ENCODE data around the gene DNAJB9. TPM values are rescaled to one million over a fixed set of nuclear protein-coding genes. Genes with fewer than 3 reads are reported as not detected.

The DNAJB9 gene
- total RNA-seq, 4 donors from 2014 or later = 9.5 to 33.5 (median 24.0) TPM

DNA sequence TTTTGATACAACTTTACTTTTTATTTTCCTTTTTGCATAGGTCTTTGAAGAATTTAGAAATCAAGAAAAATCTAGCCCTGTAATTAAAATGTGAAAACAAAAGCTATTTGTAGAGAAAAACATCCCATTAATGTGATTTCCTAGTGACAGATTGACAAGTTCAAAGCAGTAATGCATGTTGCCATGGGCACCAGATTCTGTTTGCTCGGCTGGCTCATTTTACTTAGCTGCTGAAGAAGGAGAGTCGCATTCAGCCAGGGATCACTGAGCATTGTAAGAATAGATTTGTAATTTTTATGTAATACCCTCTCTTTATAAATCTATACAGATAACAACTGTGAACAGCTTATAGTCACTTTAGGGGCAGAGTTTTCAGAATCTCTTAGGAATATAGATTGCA lies 28.5 kb downstream of the DNAJB9 start:
- no peak for TF ChIP-seq POLR2A (IDR thresholded peaks at IDR 0.05)
- TF ChIP-seq, protein P1, sequence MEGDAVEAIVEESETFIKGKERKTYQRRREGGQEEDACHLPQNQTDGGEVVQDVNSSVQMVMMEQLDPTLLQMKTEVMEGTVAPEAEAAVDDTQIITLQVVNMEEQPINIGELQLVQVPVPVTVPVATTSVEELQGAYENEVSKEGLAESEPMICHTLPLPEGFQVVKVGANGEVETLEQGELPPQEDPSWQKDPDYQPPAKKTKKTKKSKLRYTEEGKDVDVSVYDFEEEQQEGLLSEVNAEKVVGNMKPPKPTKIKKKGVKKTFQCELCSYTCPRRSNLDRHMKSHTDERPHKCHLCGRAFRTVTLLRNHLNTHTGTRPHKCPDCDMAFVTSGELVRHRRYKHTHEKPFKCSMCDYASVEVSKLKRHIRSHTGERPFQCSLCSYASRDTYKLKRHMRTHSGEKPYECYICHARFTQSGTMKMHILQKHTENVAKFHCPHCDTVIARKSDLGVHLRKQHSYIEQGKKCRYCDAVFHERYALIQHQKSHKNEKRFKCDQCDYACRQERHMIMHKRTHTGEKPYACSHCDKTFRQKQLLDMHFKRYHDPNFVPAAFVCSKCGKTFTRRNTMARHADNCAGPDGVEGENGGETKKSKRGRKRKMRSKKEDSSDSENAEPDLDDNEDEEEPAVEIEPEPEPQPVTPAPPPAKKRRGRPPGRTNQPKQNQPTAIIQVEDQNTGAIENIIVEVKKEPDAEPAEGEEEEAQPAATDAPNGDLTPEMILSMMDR (IDR thresholded peaks at IDR 0.05) = no peak
- no peak for TF ChIP-seq POLR2AphosphoS5 (IDR thresholded peaks at IDR 0.05)
- no peak for TF ChIP-seq EP300 (IDR thresholded peaks at IDR 0.05)
- 47% methylated on average over 2 of the region's 2 CpGs for WGBS
- no peaks in the 10 kb centered on the region for H3K4me1 ChIP-seq

DNA sequence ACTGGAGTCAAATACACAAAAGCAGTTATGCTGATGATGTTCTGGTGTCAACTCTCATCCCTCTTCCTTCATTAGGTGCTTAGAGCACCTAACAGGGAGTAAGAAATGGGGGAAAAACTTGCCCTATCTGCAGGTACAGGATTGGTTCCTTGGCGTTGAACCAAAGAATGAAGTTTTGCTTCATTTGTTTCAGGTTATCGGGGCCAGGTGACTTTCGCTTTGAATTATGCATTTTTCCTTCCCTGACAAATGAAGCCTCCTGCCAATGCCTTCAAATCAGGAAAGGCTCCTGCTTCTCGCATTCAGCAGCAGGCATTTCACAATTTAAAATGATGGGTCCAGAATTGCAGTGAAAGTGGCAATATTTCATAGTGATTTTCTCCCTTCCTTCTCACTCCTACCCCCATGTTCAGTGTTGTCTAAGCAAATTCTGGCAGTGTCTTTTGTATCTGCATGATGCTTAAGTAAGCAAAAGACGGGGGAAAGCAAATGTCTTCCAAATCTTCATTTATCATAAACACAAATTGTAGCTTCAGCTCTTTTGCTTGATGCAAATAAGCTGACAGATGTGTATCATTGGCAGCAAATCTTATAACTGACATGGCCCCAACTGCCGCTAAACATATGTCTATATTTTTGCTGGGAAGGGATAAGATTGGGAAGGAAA lies 29.4 kb downstream of the DNAJB9 start:
- DNase-seq (ENCODE audit: low spot score in 2 of 2) = no peak
- Histone ChIP-seq H3K9me3 (no peaks in the 10 kb centered on the region), H3K27ac (no peak overlapping the region), H3K36me3 (no peaks in the 10 kb centered on the region), H3K4me3 (no peak overlapping the region), H3K4me1 (no peaks in the 10 kb centered on the region), H3K27me3 (no peaks in the 10 kb centered on the region)
- TF ChIP-seq EP300 (IDR thresholded peaks at IDR 0.05) = no peak
- no peak for TF ChIP-seq POLR2A (IDR thresholded peaks at IDR 0.05)
- TF ChIP-seq, protein P1 (IDR thresholded peaks at IDR 0.05) = no peak
- TF ChIP-seq POLR2AphosphoS5 (IDR thresholded peaks at IDR 0.05) = no peak
- WGBS = 64% methylated on average over 6 of the region's 6 CpGs

More for the DNA sequence above, 28.5 kb downstream of the DNAJB9 start:
- DNase-seq (ENCODE audit: low spot score in 2 of 2) = no peak
- Histone ChIP-seq H3K27me3 (no peaks in the 10 kb centered on the region), H3K27ac (no peak overlapping the region), H3K36me3 (no peaks in the 10 kb centered on the region), H3K9me3 (no peaks in the 10 kb centered on the region), H3K4me3 (no peak overlapping the region)

DNA sequence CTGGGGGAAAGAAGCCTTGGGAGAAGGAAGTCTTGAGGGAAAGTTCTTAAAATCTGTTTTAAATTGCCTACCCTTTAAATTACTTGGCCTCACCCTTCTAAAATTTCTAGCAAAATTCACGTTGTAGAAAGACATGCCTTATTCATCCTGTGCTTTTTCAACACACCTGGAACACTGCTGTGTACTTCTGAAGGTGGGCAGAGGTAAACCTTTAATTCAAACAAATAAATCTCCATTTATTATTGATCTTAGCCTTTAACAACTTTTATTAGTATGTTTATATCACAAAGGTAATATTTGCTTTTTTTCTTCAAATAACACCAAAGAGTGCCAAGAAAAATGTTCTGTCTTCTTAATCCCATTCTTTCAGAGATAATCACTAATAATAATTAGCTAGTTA lies 30.7 kb downstream of the DNAJB9 start:
- Histone ChIP-seq H3K4me3 (no peak overlapping the region), H3K36me3 (no peaks in the 10 kb centered on the region), H3K27me3 (no peaks in the 10 kb centered on the region), H3K4me1 (no peaks in the 10 kb centered on the region), H3K27ac (no peak overlapping the region), H3K9me3 (no peaks in the 10 kb centered on the region)
- TF ChIP-seq, protein P1 (IDR thresholded peaks at IDR 0.05) = no peak
- WGBS = 56% methylated on average over 1 of the region's 1 CpG
- no peak for DNase-seq (ENCODE audit: low spot score in 2 of 2)

DNA sequence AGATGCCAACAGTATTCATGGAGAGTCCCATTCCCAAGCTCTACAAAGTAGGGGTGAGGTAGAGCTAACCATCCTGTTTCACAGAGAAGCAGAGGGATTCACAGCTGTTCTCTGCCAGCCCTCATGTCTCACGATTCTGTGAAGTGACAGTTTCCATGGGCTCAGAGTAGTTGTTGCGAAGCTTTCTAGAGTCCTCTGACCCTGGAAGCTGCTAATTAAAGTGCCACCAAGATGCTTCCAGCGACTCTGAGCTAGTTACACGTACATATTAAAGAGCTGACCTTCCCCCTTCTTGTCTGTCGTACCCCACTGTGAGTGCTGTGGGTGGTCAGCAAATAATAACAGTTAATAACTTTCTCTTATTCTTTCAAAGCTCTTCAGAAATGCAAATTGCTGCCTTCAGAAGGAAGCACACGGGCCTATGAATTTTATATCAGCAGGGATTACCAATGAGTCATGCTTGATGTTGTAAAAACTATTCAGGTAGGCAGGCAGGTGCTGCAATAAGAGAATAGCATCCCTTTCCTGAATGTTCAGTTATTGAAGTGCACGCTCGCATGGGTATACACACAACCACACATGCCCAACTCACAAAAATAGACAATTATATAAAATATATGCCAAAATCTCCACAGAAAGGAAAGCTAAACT lies 34.1 kb downstream of the DNAJB9 start:
- no peak for TF ChIP-seq POLR2AphosphoS5 (IDR thresholded peaks at IDR 0.05)
- TF ChIP-seq, protein P1 (IDR thresholded peaks at IDR 0.05) = no peak
- TF ChIP-seq POLR2A (IDR thresholded peaks at IDR 0.05) = no peak
- no peak for TF ChIP-seq EP300 (IDR thresholded peaks at IDR 0.05)
- no peaks in the 10 kb centered on the region for H3K4me1 ChIP-seq
- H3K36me3 ChIP-seq = no peaks in the 10 kb centered on the region
- H3K4me3 ChIP-seq = no peak overlapping the region
- H3K27me3 ChIP-seq = no peaks in the 10 kb centered on the region
- WGBS = 76% methylated on average over 8 of the region's 8 CpGs
- H3K9me3 ChIP-seq = no peaks in the 10 kb centered on the region
- H3K27ac ChIP-seq = no peak overlapping the region
- no peak for DNase-seq (ENCODE audit: low spot score in 2 of 2)

DNA sequence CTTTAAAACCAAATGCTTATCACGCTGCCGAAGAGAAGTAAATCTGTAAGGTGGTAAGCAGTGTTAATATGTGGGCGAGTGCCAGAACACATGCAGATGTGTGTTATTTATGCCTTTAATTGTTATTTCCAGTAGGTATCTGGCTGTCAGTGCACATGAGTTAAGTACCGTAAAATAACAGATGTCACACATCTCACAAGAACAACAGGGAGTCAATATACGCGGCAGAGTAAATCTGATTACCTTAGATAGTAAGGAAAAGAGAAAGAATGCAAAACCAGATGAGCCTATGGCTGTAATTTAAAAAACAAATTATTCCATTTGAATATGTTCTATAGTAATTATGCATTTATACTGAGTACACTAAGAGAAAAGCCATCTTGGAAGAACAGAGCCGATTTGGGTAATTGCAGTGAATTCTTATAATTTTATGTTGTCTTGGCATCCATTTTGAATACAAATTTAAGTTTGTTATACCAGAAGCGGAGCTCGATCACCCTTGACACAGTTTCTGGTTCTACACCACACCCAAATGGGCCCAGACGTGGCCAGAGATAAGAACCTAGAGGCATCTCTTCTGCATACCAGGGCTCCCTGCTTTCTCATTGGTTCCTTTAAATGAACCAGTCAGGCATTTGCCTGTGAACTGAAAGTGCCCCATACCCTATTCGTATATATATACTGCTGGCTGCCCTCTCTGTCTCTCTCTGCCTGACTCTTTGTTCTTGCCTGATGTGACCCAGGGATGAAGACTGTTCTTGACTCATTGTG lies 34.8 kb downstream of the DNAJB9 start:
- H3K36me3 ChIP-seq = no peaks in the 10 kb centered on the region
- no peaks in the 10 kb centered on the region for H3K9me3 ChIP-seq
- H3K4me1 ChIP-seq = no peaks in the 10 kb centered on the region
- no peak for DNase-seq (ENCODE audit: low spot score in 2 of 2)
- TF ChIP-seq POLR2AphosphoS5 (IDR thresholded peaks at IDR 0.05) = no peak
- TF ChIP-seq, protein P1 (IDR thresholded peaks at IDR 0.05) = no peak
- TF ChIP-seq POLR2A (IDR thresholded peaks at IDR 0.05) = no peak
- no peak for TF ChIP-seq EP300 (IDR thresholded peaks at IDR 0.05)
- 82% methylated on average over 11 of the region's 11 CpGs for WGBS
- H3K27me3 ChIP-seq = no peaks in the 10 kb centered on the region
- no peak overlapping the region for H3K4me3 ChIP-seq
- no peak overlapping the region for H3K27ac ChIP-seq
